ENCODE results near the gene CTBP2. TPM values are rescaled to one million over a fixed set of nuclear protein-coding genes. Genes with fewer than 3 reads are reported as not detected.

The CTBP2 gene
- total and polyA plus RNA-seq, 10 of the 15 experiments (the other 5 are each of a cell fraction or from before 2014, with no cell fraction given): 0.02 to 0.72 (median 0.06) TPM; not detected in 2

GRCh38 chr10:125005312-125006187 lies 154.8 kb downstream of the CTBP2 start:
- no peaks in the 10 kb centered on the region for H3K9me3 ChIP-seq (replicated peaks; ENCODE audit: control insufficient read depth, insufficient read depth, low read length)
- ChIA-PET RAD21 (ENCODE audit: unreplicated experiment) (no interaction called here), POLR2A (no interaction called here), CTCF (no interaction called here), SMC1A (ENCODE audit: uncharacterized antibody, unreplicated experiment) (interaction anchor here (0.6 kb wide), 1 partner anchor 225 kb away, joined by 3 read pairs; no protein-coding TSS in a partner anchor)
- H3K36me3 ChIP-seq (ENCODE audit: control insufficient read depth in 2 of 2, insufficient read depth in 2 of 2, low read length in 1 of 2): no peaks in the 10 kb centered on the region
- no peak overlapping the region for H2AFZ ChIP-seq (ENCODE audit: control insufficient read depth, low read depth, low read length)
- no TSS peak for BruUV-seq (replicated peaks)
- H3K79me2 ChIP-seq (ENCODE audit: control insufficient read depth, insufficient read depth, low read length): no peaks in the 10 kb centered on the region
- WGBS (ENCODE audit: insufficient coverage, insufficient replicate concordance, low lambda C conversion rate, missing lambda C conversion rate): 68% methylated on average over 36 of the region's 36 CpGs
- no peaks in the 10 kb centered on the region for H3K27me3 ChIP-seq (replicated peaks in 1 of 2; ENCODE audit: control insufficient read depth in 2 of 2, insufficient read depth in 2 of 2, low read length in 1 of 2)
- H3K4me2 ChIP-seq (ENCODE audit: control insufficient read depth, insufficient read depth): no peak overlapping the region
- DNase-seq (ENCODE audit: low read depth, low spot score): no peak
- intact Hi-C loops (cut with micrococcal nuclease; ENCODE audit: unreplicated experiment): no loop called here
- H3K4me3 ChIP-seq: no peak overlapping the region
- no peak for FAIRE-seq
- H3K27ac ChIP-seq (ENCODE audit: control insufficient read depth, insufficient read depth): no peak overlapping the region
- TF ChIP-seq MEF2A (IDR thresholded peaks at IDR 0.05; ENCODE audit: insufficient read depth, low read depth, low read length) (no peak), RCOR1 (conservative IDR thresholded peaks at IDR 0.05; ENCODE audit: low read depth, low read length) (no peak), BCL11A (IDR thresholded peaks at IDR 0.05; ENCODE audit: low read depth, low read length) (no peak), CUX1 (IDR thresholded peaks at IDR 0.05; ENCODE audit: insufficient replicate concordance, low read depth, low read length) (no peak), CREB1 (IDR thresholded peaks at IDR 0.05; ENCODE audit: low read depth) (no peak), NBN (IDR thresholded peaks at IDR 0.05) (no peak), NFYA (IDR thresholded peaks at IDR 0.05; ENCODE audit: borderline replicate concordance, low read depth, low read length) (no peak), NR2F1 (conservative IDR thresholded peaks at IDR 0.05) (no peak), SREBF2 (IDR thresholded peaks at IDR 0.05; ENCODE audit: low read length) (no peak)
- no peak overlapping the region for H3K9ac ChIP-seq (ENCODE audit: control insufficient read depth, insufficient read depth, low read length)
- no peaks in the 10 kb centered on the region for H4K20me1 ChIP-seq (ENCODE audit: control insufficient read depth, insufficient read depth)
- no peak for ATAC-seq
- in situ Hi-C loops (cut with MboI): no loop called here
- H3K4me1 ChIP-seq (ENCODE audit: control insufficient read depth, insufficient read depth, low read length): no peaks in the 10 kb centered on the region

Data from GM12878 (cell line).